HG03460 (cell line): ENCODE results near the gene TAF1L.

Experiments
- ATAC-seq: cut with Tn5 transposase; IDR thresholded peaks from one replicate; pipeline ENCODE4 v1.9.1; 2021; ENCODE audit not compliant: unreplicated experiment

TAF1L gene

DNA sequence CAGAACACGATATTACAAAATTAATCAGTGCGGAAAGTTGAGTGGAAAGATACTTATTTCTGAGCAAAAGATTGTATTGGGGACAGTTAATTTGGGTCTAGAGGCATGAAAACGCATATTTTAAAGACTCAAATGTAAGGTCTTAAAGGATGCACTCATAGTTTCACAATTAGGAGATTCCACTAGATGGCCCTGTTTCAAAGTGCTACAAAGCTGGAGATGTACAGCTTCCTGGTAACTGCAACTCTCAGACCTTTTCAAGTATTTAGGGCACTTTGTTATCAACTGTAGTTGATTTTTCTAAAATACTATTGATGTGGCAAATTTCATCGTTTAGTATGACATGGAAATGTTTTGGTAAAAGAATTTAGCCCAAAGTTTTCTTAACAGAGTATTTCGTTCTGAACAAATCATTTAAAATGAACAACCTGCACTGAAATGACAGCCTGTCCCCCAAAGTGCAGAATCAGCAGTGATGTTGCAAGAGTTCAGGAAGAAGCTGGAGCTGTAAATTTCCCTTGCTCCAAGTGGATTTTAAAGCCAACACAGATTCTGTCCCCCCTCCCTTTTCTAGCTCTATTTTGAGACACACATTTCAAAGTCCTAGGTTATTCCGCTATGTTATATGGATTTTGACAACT lies 46.3 kb downstream of the TAF1L start:
- ATAC-seq: no peak

DNA sequence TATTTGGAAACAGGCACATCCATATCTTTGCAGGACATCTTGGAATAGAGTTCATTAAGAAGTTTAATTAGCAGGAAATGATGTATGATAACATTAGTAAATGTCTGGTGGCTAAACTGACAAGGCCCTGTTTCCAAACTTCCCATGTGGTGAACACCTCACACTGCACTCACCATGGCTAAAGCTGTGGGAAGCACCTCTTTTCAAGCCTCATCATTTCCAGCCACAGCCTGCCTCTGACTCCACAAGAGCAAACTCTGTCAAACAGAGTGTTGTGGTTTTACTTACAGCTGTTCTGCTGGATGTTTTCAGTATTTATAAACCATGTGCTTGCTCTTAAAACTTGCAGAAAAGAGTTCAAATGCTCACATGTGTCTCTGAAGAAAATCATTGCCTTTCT lies 47.6 kb downstream of the TAF1L start:
- ATAC-seq: no peak

GRCh38 chr9:32584784-32585183 lies 50.7 kb downstream of the TAF1L start:
- no peak for ATAC-seq

- no peak for ATAC-seq
These were observed 53.8 kb downstream of the TAF1L start for GRCh38 chr9:32581512-32582143.

- no peak for ATAC-seq
These were observed 54.7 kb downstream of the TAF1L start for GRCh38 chr9:32580631-32581300.

GRCh38 chr9:32579706-32580331 lies 55.6 kb downstream of the TAF1L start:
- no peak for ATAC-seq
